ENCODE measurements around the gene ALPG.
"Not testable (repeated sequence)": the region's sequence is repeated elsewhere in the genome, so short reads cannot be mapped to it uniquely, and the experiment has no call there.

The ALPG gene

DNA sequence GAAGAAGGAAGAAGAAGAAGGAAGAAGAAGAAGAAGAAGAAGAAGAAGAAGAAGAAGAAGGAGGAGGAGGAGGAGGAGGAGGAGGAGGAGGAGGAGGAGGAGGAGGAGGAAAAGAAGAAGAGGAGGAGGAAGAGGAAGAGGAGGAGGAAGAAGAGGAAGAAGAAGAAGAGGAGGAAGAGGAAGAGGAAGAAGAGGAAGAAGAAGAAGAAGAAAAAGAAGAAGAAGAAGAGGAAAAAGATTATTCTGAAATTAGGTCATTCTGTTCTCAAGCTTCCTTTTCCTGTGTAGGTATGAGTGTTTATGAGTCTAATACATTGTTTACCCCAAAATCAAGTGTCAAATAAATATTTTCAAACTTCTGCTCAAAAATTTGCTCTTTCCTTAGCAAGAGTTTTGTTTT is 21.6 kb upstream of the ALPG start:
- not testable (repeated sequence) for H3K4me1 Mint-ChIP-seq (ENCODE audit: low read depth); H3K36me3 Mint-ChIP-seq (ENCODE audit: low read depth); H3K4me3 Mint-ChIP-seq; H3K9me3 Mint-ChIP-seq; H3K27ac Mint-ChIP-seq
- peaks cover 33% of the 10 kb centered on the region for H3K27me3 Mint-ChIP-seq

- no peaks in the 10 kb centered on the region for H3K36me3 Mint-ChIP-seq (ENCODE audit: low read depth)
Measured at GRCh38 chr2:232385660-232386489, 20.8 kb upstream of the ALPG start.

GRCh38 chr2:232386490-232386739 is 20.2 kb upstream of the ALPG start:
- H3K9me3 Mint-ChIP-seq = no peaks in the 10 kb centered on the region
- H3K27me3 Mint-ChIP-seq = peaks cover 40% of the 10 kb centered on the region
- H3K4me3 Mint-ChIP-seq = no peak overlapping the region
- H3K36me3 Mint-ChIP-seq (ENCODE audit: low read depth) = no peaks in the 10 kb centered on the region
- no peaks in the 10 kb centered on the region for H3K4me1 Mint-ChIP-seq (ENCODE audit: low read depth)
- no peak overlapping the region for H3K27ac Mint-ChIP-seq

More at GRCh38 chr2:232385660-232386489, 20.8 kb upstream of the ALPG start:
- Mint-ChIP-seq H3K9me3 (no peaks in the 10 kb centered on the region), H3K4me1 (ENCODE audit: low read depth) (no peaks in the 10 kb centered on the region), H3K4me3 (no peak overlapping the region), H3K27me3 (peaks cover 38% of the 10 kb centered on the region), H3K27ac (no peak overlapping the region)

- Mint-ChIP-seq H3K4me1 (ENCODE audit: low read depth) (no peaks in the 10 kb centered on the region), H3K4me3 (no peak overlapping the region), H3K27ac (no peak overlapping the region), H3K27me3 (peaks cover 40% of the 10 kb centered on the region), H3K36me3 (ENCODE audit: low read depth) (no peaks in the 10 kb centered on the region), H3K9me3 (no peaks in the 10 kb centered on the region)
Measured at GRCh38 chr2:232386740-232387450, 19.7 kb upstream of the ALPG start.

DNA sequence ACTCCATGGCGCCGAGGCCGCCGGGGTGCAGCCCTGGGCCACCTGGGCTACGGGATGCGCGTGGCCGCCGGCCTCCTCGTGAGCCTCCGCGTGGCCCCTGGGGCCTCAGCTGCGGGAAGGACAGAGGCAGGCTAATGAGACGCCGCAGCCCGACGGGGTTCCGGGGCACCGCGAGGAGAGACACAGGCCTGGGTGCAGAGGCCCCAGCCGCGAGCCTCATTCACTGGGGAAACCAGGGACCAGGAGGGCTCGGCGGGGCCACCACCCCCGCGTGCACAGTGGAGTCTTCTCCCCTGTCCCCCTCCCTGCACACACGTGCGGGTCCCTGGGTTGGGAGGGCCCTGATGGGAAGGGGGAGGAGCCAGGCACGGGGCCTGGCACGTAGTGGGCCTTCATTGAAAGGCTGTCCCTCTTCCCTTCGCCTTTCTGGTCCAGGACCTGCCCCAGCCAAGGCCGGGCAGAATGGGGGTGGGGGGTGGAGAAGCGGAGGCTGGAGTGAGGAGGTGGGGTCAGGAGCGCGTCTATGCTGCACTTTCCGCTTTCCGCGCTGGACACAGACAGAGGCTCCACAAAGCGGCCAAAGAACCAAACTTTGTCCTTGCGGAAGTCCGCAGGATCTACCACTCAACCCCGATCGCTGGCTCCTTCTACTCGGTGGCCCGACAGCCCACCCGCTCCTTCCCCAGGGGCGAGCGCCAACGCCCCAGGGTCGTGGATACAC is 19.0 kb upstream of the ALPG start:
- H3K27ac Mint-ChIP-seq = no peak overlapping the region
- H3K27me3 Mint-ChIP-seq = peaks cover 40% of the 10 kb centered on the region
- H3K4me3 Mint-ChIP-seq = no peak overlapping the region
- no peaks in the 10 kb centered on the region for H3K36me3 Mint-ChIP-seq (ENCODE audit: low read depth)
- H3K9me3 Mint-ChIP-seq = no peaks in the 10 kb centered on the region
- no peaks in the 10 kb centered on the region for H3K4me1 Mint-ChIP-seq (ENCODE audit: low read depth)

GRCh38 chr2:232388324-232388891 is 18.2 kb upstream of the ALPG start:
- Mint-ChIP-seq H3K27ac (no peak overlapping the region), H3K9me3 (no peaks in the 10 kb centered on the region), H3K27me3 (peaks cover 40% of the 10 kb centered on the region), H3K4me1 (ENCODE audit: low read depth) (no peaks in the 10 kb centered on the region), H3K4me3 (no peak overlapping the region), H3K36me3 (ENCODE audit: low read depth) (no peaks in the 10 kb centered on the region)

DNA sequence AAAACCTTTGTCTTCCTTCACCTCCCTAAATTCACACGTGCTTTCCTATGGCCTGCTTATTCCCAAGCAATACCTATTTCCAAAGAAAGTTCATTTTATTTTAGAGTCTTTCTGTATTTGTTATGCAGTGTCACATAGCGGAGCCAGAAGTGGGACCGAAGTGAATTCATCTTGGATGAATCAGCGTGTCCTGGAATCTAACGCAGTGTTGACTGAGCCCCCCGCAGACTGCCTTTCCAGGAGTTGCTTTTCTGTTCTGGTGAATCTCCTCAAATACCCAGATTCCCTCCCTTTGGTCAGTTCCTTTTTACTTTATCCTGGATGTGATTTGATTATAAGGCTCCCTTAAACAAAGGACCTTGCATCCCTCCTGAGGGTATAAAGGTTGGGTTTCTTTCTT is 17.3 kb upstream of the ALPG start:
- peaks cover 37% of the 10 kb centered on the region for H3K27me3 Mint-ChIP-seq
- no peaks in the 10 kb centered on the region for H3K9me3 Mint-ChIP-seq
- H3K36me3 Mint-ChIP-seq (ENCODE audit: low read depth) = no peaks in the 10 kb centered on the region
- H3K27ac Mint-ChIP-seq = no peak overlapping the region
- H3K4me1 Mint-ChIP-seq (ENCODE audit: low read depth) = no peaks in the 10 kb centered on the region
- H3K4me3 Mint-ChIP-seq = no peak overlapping the region

DNA sequence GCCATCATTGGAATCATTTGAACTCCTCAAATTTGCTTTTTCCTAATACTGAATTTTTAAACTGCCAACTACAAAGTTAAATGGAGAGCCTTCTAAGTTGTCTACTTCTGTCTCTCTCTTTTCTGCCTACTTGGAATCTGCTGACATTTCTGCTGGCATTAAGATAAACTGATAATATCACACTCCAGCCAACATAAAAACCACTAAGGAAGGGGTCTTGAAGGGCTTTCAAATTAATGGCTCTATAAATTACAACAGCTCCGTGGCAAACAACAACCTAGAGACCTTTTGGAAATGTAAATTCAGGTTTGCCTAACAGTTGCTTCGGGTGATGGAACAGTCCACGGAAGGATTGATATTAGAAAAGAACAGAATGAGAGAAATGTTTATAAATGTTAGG is 16.0 kb upstream of the ALPG start:
- Mint-ChIP-seq H3K27me3 (peaks cover 29% of the 10 kb centered on the region), H3K4me1 (ENCODE audit: low read depth) (no peaks in the 10 kb centered on the region), H3K36me3 (ENCODE audit: low read depth) (no peaks in the 10 kb centered on the region), H3K27ac (no peak overlapping the region), H3K4me3 (no peak overlapping the region), H3K9me3 (no peaks in the 10 kb centered on the region)

DNA sequence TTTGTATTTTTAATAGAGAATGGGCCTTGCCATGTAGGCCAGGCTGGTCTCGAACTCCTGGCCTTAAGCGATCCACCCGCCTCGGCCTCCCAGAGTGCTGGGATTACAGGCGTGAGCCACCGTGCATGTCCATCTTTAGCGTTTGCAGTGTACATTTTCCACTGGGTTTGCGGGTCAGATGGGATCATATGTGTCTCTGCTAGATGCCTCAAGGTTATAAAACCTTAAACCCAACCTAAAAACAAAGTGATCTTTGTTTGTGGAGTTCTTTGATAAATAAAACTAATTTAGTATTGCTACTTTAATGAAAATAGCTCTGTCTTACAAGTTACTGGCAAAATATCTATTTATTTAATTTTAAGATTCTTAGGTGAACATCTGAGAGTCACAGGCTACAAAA is 13.1 kb upstream of the ALPG start:
- H3K36me3 Mint-ChIP-seq (ENCODE audit: low read depth) = no peaks in the 10 kb centered on the region
- H3K9me3 Mint-ChIP-seq = no peaks in the 10 kb centered on the region
- H3K4me3 Mint-ChIP-seq = no peak overlapping the region
- no peak overlapping the region for H3K27ac Mint-ChIP-seq
- H3K27me3 Mint-ChIP-seq = peaks cover 22% of the 10 kb centered on the region
- H3K4me1 Mint-ChIP-seq (ENCODE audit: low read depth) = no peaks in the 10 kb centered on the region

DNA sequence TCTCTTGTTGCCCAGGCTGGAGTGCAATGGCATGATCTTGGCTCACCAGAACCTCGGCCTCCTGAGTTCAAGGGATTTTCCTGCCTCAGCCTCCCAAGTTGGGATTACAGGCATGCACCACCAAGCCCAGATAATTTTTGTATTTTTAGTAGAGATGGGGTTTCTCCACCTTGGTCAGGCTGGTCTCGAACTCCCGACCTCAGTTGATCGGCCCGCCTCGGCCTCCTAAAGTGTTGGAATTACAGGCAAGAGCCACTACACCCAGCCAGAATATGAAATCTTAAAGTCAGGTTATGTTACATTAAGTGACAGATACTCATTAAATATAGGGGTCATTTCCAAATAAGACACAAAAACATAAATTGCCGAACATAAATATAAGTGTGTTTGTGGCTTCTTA is 12.2 kb upstream of the ALPG start:
- not testable (repeated sequence) for H3K27ac Mint-ChIP-seq; H3K4me3 Mint-ChIP-seq; H3K9me3 Mint-ChIP-seq; H3K4me1 Mint-ChIP-seq (ENCODE audit: low read depth); H3K36me3 Mint-ChIP-seq (ENCODE audit: low read depth)
- H3K27me3 Mint-ChIP-seq = peaks cover 18% of the 10 kb centered on the region

- no peak overlapping the region for H3K27ac Mint-ChIP-seq
- no peaks in the 10 kb centered on the region for H3K36me3 Mint-ChIP-seq (ENCODE audit: low read depth)
- H3K4me1 Mint-ChIP-seq (ENCODE audit: low read depth) = peaks cover 4% of the 10 kb centered on the region
- H3K4me3 Mint-ChIP-seq = no peak overlapping the region
- H3K27me3 Mint-ChIP-seq = peaks cover 15% of the 10 kb centered on the region
- H3K9me3 Mint-ChIP-seq = no peaks in the 10 kb centered on the region
Measured at GRCh38 chr2:232395586-232395985, 11.1 kb upstream of the ALPG start.

- H3K9me3 Mint-ChIP-seq = no peaks in the 10 kb centered on the region
- no peak overlapping the region for H3K27ac Mint-ChIP-seq
- H3K4me3 Mint-ChIP-seq = no peak overlapping the region
- no peaks in the 10 kb centered on the region for H3K36me3 Mint-ChIP-seq (ENCODE audit: low read depth)
- H3K27me3 Mint-ChIP-seq = peaks cover 11% of the 10 kb centered on the region
- peaks cover 4% of the 10 kb centered on the region for H3K4me1 Mint-ChIP-seq (ENCODE audit: low read depth)
Measured at GRCh38 chr2:232396683-232397082, 10.0 kb upstream of the ALPG start.

DNA sequence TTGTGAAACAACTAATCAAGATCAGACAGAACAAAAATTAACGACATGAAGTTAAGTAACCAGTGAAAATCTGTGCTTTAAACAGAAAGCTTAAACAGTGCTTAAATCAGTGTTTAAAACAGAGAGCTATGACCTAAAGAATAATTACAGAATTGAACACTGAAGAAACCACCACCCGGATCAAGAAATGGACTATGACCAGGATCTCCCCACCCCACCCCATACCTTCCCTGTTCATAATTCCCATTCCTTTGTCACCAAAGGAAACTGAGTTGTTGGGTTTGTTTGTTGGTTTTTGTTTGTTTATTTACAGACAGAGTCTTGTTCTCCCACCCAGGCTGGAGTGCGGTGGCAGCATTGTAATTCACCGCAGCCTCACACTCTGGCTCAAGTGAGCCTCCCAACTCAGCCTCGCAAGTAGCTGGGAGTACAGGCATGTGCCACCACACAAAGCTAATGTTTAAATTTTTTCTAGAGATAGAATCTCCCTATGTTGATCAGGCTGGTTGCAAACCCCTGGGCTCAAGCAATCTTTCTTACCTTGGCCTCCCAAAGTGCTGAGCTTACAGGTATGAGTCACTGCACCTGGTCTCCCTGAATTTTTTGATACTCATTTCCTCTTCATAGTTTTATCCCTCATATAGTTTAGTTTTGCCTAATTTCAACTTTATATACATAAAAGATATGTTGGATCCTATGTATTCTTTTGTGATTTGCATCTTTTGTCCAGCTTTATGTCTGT is 8.2 kb upstream of the ALPG start:
- Mint-ChIP-seq H3K27ac (no peak overlapping the region), H3K4me1 (ENCODE audit: low read depth) (peaks cover 4% of the 10 kb centered on the region), H3K27me3 (peaks cover 11% of the 10 kb centered on the region), H3K9me3 (no peaks in the 10 kb centered on the region), H3K4me3 (no peak overlapping the region), H3K36me3 (ENCODE audit: low read depth) (no peaks in the 10 kb centered on the region)

DNA sequence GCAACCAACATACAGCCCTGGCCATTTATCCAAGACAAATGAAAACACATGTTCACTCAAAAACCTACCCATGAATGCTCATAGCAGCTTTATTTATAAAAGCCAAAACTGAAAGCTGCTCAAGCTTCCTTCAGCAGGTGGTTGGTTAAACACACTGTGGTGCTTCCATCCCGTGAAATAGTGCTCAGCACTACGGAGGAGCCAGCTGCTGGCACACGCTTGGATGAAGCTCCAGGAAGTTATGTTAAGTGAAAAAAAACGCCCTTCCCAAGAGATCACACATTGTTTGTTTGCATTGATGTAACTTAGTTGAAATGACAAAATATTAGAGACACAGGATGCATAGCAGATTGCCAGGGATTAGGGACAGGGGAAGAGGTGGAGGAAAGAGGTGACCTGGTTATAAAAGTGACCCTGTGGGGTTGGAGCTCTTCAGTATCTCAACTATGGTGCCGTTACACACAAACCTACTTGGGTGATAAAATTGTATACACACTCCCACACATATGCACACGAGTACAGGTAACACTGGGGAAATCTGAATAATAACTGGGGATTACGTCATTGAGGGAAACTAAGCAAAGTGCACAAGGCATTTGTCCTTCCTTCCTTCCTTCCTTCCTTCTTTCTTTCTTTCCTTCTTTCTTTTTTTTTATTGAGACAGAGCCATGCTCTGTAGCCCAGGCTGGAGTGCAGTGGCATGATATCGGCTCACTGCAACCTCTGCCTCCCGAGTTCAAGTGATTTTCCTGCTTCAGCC is 6.2 kb upstream of the ALPG start:
- no peak overlapping the region for H3K27ac Mint-ChIP-seq
- no peak overlapping the region for H3K4me3 Mint-ChIP-seq
- peaks cover 4% of the 10 kb centered on the region for H3K4me1 Mint-ChIP-seq (ENCODE audit: low read depth)
- no peaks in the 10 kb centered on the region for H3K36me3 Mint-ChIP-seq (ENCODE audit: low read depth)
- H3K27me3 Mint-ChIP-seq = peaks cover 8% of the 10 kb centered on the region
- H3K9me3 Mint-ChIP-seq = no peaks in the 10 kb centered on the region

Data from stimulated activated naive CD8-positive, alpha-beta T cell treated with anti-CD3 and anti-CD28 coated beads, Interleukin-15, Interleukin-2, amounts not matched to agents 100 ng/mL and 50 ng/mL, for 24 hours (primary cell).